GM23248 (cell line): ENCODE results near the gene PDE2A. TPM values are rescaled to one million over a fixed set of nuclear protein-coding genes. Genes with fewer than 3 reads are reported as not detected.

Source experiments
- DNase-seq: peaks from one replicate; pipeline ENCODE4 v3.0.0-alpha.2; 2015
- H2AFZ ChIP-seq: fragments of 200-600 bp; sonication (generic); 2 replicates; pipeline ENCODE4 v1.6.1; 2016; ENCODE audit warnings: antibody characterized with exemption
- H3F3A ChIP-seq: fragments of 200-600 bp; sonication (generic); 2 replicates; pipeline ENCODE4 v1.6.1; 2016; ENCODE audit warnings: mild to moderate bottlenecking, antibody characterized with exemption, mixed run types; ENCODE audit not compliant: insufficient read depth
- H3K27ac ChIP-seq: fragments of 200-600 bp; sonication (generic); 2 replicates; pipeline ENCODE4 v1.5.1; 2016; ENCODE audit warnings: mild to moderate bottlenecking
- H3K27me3 ChIP-seq: fragments of 200-600 bp; sonication (generic); replicated peaks from 2 replicates; pipeline ENCODE4 v1.6.1; 2016; ENCODE audit warnings: mild to moderate bottlenecking; ENCODE audit not compliant: insufficient read depth
- H3K36me3 ChIP-seq: fragments of 200-600 bp; sonication (generic); 2 replicates; pipeline ENCODE4 v1.6.1; 2016; ENCODE audit warnings: low read depth, mild to moderate bottlenecking
- H3K4me1 ChIP-seq: fragments of 200-600 bp; sonication (generic); 2 replicates; pipeline ENCODE4 v1.6.1; 2016; ENCODE audit warnings: mild to moderate bottlenecking; ENCODE audit not compliant: insufficient read depth
- H3K4me2 ChIP-seq: fragments of 200-600 bp; sonication (generic); one replicate; pipeline ENCODE4 v1.6.1; 2016; ENCODE audit warnings: mild to moderate bottlenecking; ENCODE audit not compliant: unreplicated experiment
- H3K4me3 ChIP-seq: fragments of 200-600 bp; sonication (generic); 2 replicates; pipeline ENCODE4 v1.5.1; 2016; ENCODE audit warnings: mild to moderate bottlenecking
- H3K79me2 ChIP-seq: fragments of 200-600 bp; sonication (generic); 2 replicates; pipeline ENCODE4 v1.6.1; 2016; ENCODE audit warnings: mild to moderate bottlenecking; ENCODE audit not compliant: insufficient read depth
- H3K9ac ChIP-seq: fragments of 200-600 bp; sonication (generic); 2 replicates; pipeline ENCODE4 v1.6.1; 2016; ENCODE audit warnings: mild to moderate bottlenecking
- H3K9me2 ChIP-seq: fragments of 200-600 bp; sonication (generic); 2 replicates; pipeline ENCODE4 v1.6.1; 2016; ENCODE audit warnings: mixed run types, mild to moderate bottlenecking, moderate library complexity; ENCODE audit not compliant: insufficient read depth
- H3K9me3 ChIP-seq: fragments of 200-600 bp; sonication (generic); one replicate; pipeline ENCODE4 v1.6.1; 2017; ENCODE audit warnings: low read depth
- H4K20me1 ChIP-seq: fragments of 200-600 bp; sonication (generic); 2 replicates; pipeline ENCODE4 v1.6.0; 2016; ENCODE audit not compliant: insufficient read depth
- EZH2 ChIP-seq: fragments of 200-600 bp; sonication (generic); IDR thresholded peaks from 2 replicates; pipeline ENCODE4 v1.6.1; 2018; ENCODE audit warnings: antibody characterized with exemption, mild to moderate bottlenecking; ENCODE audit not compliant: insufficient read depth, poor library complexity, severe bottlenecking
- EZH2phosphoT487 ChIP-seq: fragments of 200-600 bp; sonication (generic); IDR thresholded peaks from 2 replicates; pipeline ENCODE4 v1.6.1; 2018; ENCODE audit warnings: antibody characterized with exemption, moderate library complexity, mild to moderate bottlenecking, low read depth; ENCODE audit not compliant: insufficient read depth
- WGBS, 2 experiments: methylation state at CpG; one replicate each; pipeline ENCODE4 v1.1.6; 2015 to 2017; ENCODE audit warnings: low lambda C conversion rate in 2 of 2, low coverage in 1 of 2; ENCODE audit errors: missing lambda C conversion rate in 2 of 2; 5-methylcytosine and 5-hydroxymethylcytosine counted together
- in situ Hi-C: fragments of 300-500 bp; cut with MboI; formaldehyde crosslinking; loops from 2 replicates; pipeline ENCODE4 v1.15.0; 2020
- polyA plus RNA-seq: library from polyadenylated mRNA; unstranded; fragments of >200 nt; fragmentation: Nextera tagmentation; extraction: Ambion mirVana; gene quantifications from 2 replicates; pipeline ENCODE4 v1.2.1, GENCODE V29; 2016
- total RNA-seq: library from RNA; depleted of rRNA; stranded (reverse); fragments of >200 nt; shearing (Covaris generic); gene quantifications from 2 replicates; pipeline ENCODE4 v1.2.3, GENCODE V29; 2014

The PDE2A gene
- total and polyA plus RNA-seq, 2 experiments from 2014 or later = 1.0 to 2.3 TPM

DNA sequence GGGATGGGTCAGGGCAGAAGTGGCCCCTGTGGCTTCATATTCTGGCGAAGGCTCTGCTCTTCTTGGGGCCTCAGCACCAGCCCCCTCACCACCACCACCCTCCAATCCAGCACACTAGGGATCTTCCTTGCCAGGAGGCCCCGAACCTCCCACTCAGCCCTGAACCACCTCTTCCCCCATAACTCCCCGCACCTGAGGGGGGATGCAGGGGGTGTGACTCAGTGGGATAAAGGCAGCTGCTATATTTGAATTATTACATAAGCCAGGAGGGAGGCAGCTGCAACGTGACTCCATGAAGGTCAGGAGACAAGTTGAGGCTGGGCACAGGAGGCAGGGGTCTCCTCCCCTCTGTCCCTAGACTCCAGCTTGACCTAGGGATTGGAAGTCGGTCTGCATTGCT is 5.6 kb upstream of the PDE2A start:
- in situ Hi-C loops = no loop called here
- no peaks in the 10 kb centered on the region for H3K9me2 ChIP-seq
- no peak for DNase-seq
- no peak overlapping the region for H3K4me3 ChIP-seq
- no peaks in the 10 kb centered on the region for H3K79me2 ChIP-seq
- H3F3A ChIP-seq = no peaks in the 10 kb centered on the region
- H2AFZ ChIP-seq = no peak overlapping the region
- no peak for TF ChIP-seq EZH2phosphoT487
- no peak for TF ChIP-seq EZH2
- no peaks in the 10 kb centered on the region for H3K36me3 ChIP-seq
- H3K9ac ChIP-seq = no peak overlapping the region
- no peak overlapping the region for H3K4me2 ChIP-seq
- H3K27ac ChIP-seq = no peak overlapping the region
- no peaks in the 10 kb centered on the region for H4K20me1 ChIP-seq
- WGBS, 2 experiments = 59 to 64% methylated on average over 5 of the region's 5 CpGs
- H3K27me3 ChIP-seq = peaks cover 32% of the 10 kb centered on the region
- H3K4me1 ChIP-seq = peaks cover 10% of the 10 kb centered on the region
- H3K9me3 ChIP-seq = no peaks in the 10 kb centered on the region

GRCh38 chr11:72678524-72678923 is 4.3 kb upstream of the PDE2A start:
- DNase-seq = no peak
- Histone ChIP-seq H3K9me3 (no peaks in the 10 kb centered on the region), H2AFZ (no peak overlapping the region), H3K79me2 (no peaks in the 10 kb centered on the region), H3K4me2 (no peak overlapping the region), H3K36me3 (no peaks in the 10 kb centered on the region), H3F3A (no peaks in the 10 kb centered on the region), H3K4me3 (no peak overlapping the region), H3K9ac (no peak overlapping the region), H3K27ac (no peak overlapping the region), H3K27me3 (peaks cover 37% of the 10 kb centered on the region), H3K4me1 (no peaks in the 10 kb centered on the region), H3K9me2 (no peaks in the 10 kb centered on the region), H4K20me1 (no peaks in the 10 kb centered on the region)
- WGBS, 2 experiments = 72 to 73% methylated on average over 8 of the region's 8 CpGs
- in situ Hi-C loops = no loop called here
- TF ChIP-seq EZH2phosphoT487 (no peak), EZH2 (no peak)

- no peaks in the 10 kb centered on the region for H3K79me2 ChIP-seq
- WGBS, 2 experiments = 3 to 6% methylated on average over 20 to 22 of the region's 30 CpGs
- H3F3A ChIP-seq = no peaks in the 10 kb centered on the region
- no peaks in the 10 kb centered on the region for H3K36me3 ChIP-seq
- DNase-seq = peak; percentile 73
- H3K27ac ChIP-seq = no peak overlapping the region
- TF ChIP-seq EZH2 (no peak), EZH2phosphoT487 (no peak)
- H3K9me3 ChIP-seq = no peaks in the 10 kb centered on the region
- no peak overlapping the region for H2AFZ ChIP-seq
- peaks cover 50% of the 10 kb centered on the region for H3K27me3 ChIP-seq
- no peak overlapping the region for H3K9ac ChIP-seq
- H3K4me3 ChIP-seq = no peak overlapping the region
- H3K4me2 ChIP-seq = no peak overlapping the region
- no peaks in the 10 kb centered on the region for H3K9me2 ChIP-seq
- H3K4me1 ChIP-seq = no peaks in the 10 kb centered on the region
- in situ Hi-C loops = no loop called here
- H4K20me1 ChIP-seq = no peaks in the 10 kb centered on the region
Measured at GRCh38 chr11:72676861-72677341, 2.7 kb upstream of the PDE2A start.

DNA sequence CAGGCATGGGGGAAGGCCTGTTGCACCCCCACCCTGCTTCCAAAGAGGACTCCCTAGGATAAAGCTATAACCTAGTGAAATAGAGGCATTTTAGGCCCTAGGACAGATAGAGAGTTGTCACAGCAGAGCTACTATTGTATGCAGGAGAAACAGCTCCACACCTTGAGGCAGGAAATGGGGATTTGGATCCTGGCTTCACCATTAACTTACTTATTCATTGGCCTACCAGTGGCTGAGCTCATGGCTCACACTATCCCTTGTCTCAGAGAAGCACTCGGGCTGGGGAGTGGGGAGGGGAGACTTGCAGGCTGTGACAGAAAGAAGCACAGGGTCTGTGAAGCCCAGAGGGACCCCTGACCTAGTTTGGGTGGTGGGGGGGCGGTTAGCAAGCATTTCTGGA is 999 bp upstream of the PDE2A start:
- Histone ChIP-seq H3K36me3 (no peaks in the 10 kb centered on the region), H3K27me3 (peaks cover 57% of the 10 kb centered on the region), H3K9ac (no peak overlapping the region), H3F3A (no peaks in the 10 kb centered on the region), H3K4me1 (no peaks in the 10 kb centered on the region), H3K9me2 (no peaks in the 10 kb centered on the region), H3K27ac (no peak overlapping the region), H3K4me2 (no peak overlapping the region), H3K79me2 (no peaks in the 10 kb centered on the region), H2AFZ (no peak overlapping the region), H3K9me3 (no peaks in the 10 kb centered on the region), H4K20me1 (no peaks in the 10 kb centered on the region), H3K4me3 (no peak overlapping the region)
- TF ChIP-seq EZH2 (no peak), EZH2phosphoT487 (no peak)
- 8 to 32% methylated on average over 2 of the region's 2 CpGs for WGBS, 2 experiments
- no peak for DNase-seq
- in situ Hi-C loops = no loop called here
